PC-9 (cell line): Measurements from ENCODE around the gene UTP20. TPM values are rescaled to one million over a fixed set of nuclear protein-coding genes. Genes with fewer than 3 reads are reported as not detected.
"Not testable (repeated sequence)": the region's sequence is repeated elsewhere in the genome, so short reads cannot be mapped to it uniquely, and the experiment has no call there.

Source experiments
- BruUV-seq: library from RNA; stranded (reverse); fragments of 400-500 nt; replicated peaks from 2 replicates; lab custom pipeline; 2021; lab: Mats Ljungman, UMichigan
- CTCF ChIA-PET: fragments of 300-600 bp; sonication (Branson Sonifier 250); formaldehyde crosslinking; loops from one replicate; lab custom pipeline; 2022; ENCODE audit warnings: antibody characterized with exemption; lab: Charles Lee
- POLR2A ChIA-PET: fragments of 300-600 bp; sonication (Branson Sonifier 250); formaldehyde crosslinking; loops from one replicate; lab custom pipeline; 2022; ENCODE audit warnings: antibody characterized with exemption; ENCODE audit not compliant: unreplicated experiment; lab: Charles Lee
- DNase-seq, 2 experiments: peaks; one replicate each; pipeline versions ENCODE4 v3.0.0 to v3.0.0-alpha.2; 2015 to 2022; ENCODE audit warnings: mixed read lengths in 1 of 2
- H2AFZ ChIP-seq: fragments of 200-600 bp; sonication (generic); 2 replicates; pipeline ENCODE4 v1.8.1; 2017; ENCODE audit warnings: antibody characterized with exemption
- H3F3A ChIP-seq: fragments of 200-600 bp; sonication (generic); 2 replicates; pipeline ENCODE4 v1.8.1; 2017; ENCODE audit warnings: antibody characterized with exemption, mild to moderate bottlenecking, low read depth; ENCODE audit not compliant: insufficient read depth
- H3K27ac ChIP-seq: fragments of 200-600 bp; sonication (generic); 2 replicates; pipeline ENCODE4 v1.6.1; 2016; ENCODE audit warnings: mixed run types
- H3K27me3 ChIP-seq: fragments of 200-600 bp; sonication (generic); 2 replicates; pipeline ENCODE4 v1.6.1; 2016; ENCODE audit warnings: low read depth, mixed run types; ENCODE audit not compliant: insufficient read depth
- H3K36me3 ChIP-seq: fragments of 200-600 bp; sonication (generic); 2 replicates; pipeline ENCODE4 v1.6.1; 2016; ENCODE audit warnings: low read depth, mixed run types
- H3K4me1 ChIP-seq: fragments of 200-600 bp; sonication (generic); replicated peaks from 2 replicates; pipeline ENCODE4 v1.6.1; 2016; ENCODE audit warnings: mixed run types; ENCODE audit not compliant: insufficient read depth
- H3K4me2 ChIP-seq: fragments of 200-600 bp; sonication (generic); 2 replicates; pipeline ENCODE4 v1.6.1; 2017; ENCODE audit warnings: mixed run types
- H3K4me3 ChIP-seq: fragments of 200-600 bp; sonication (generic); 2 replicates; pipeline ENCODE4 v1.6.1; 2016; ENCODE audit warnings: mixed run types
- H3K79me2 ChIP-seq: fragments of 200-600 bp; sonication (generic); 2 replicates; pipeline ENCODE4 v1.6.1; 2017; ENCODE audit warnings: low read depth, mixed run types
- H3K9me2 ChIP-seq: fragments of 200-600 bp; sonication (generic); 2 replicates; pipeline ENCODE4 v1.8.1; 2017; ENCODE audit warnings: mild to moderate bottlenecking; ENCODE audit not compliant: insufficient read depth
- H3K9me3 ChIP-seq: fragments of 200-600 bp; sonication (generic); 2 replicates; pipeline ENCODE4 v1.8.1; 2016; ENCODE audit warnings: low read depth; ENCODE audit not compliant: insufficient read depth
- H4K20me1 ChIP-seq: fragments of 200-600 bp; sonication (generic); 2 replicates; pipeline ENCODE4 v1.8.1; 2017; ENCODE audit not compliant: insufficient read depth
- EZH2 ChIP-seq: fragments of 200-600 bp; sonication (generic); IDR thresholded peaks from 2 replicates; pipeline ENCODE4 v1.8.0; 2017; ENCODE audit warnings: antibody characterized with exemption, low read depth
- intact Hi-C: fragments of 100-400 bp; cut with micrococcal nuclease; formaldehyde crosslinking; loops from one replicate; pipeline ENCODE4 v1.10.0; 2022; ENCODE audit not compliant: unreplicated experiment
- total RNA-seq: library from RNA; stranded (reverse); gene quantifications from 2 replicates; pipeline ENCODE4 v1.2.3, GENCODE V29; 2021
- TF ChIP-seq, protein P1 (sequence below): fragments of 200-600 bp; sonication (generic); conservative IDR thresholded peaks from 2 replicates; pipeline ENCODE4 v1.6.1; 2017; ENCODE audit warnings: mixed run types, antibody characterized with exemption, mild to moderate bottlenecking, moderate library complexity

The UTP20 gene
- total RNA-seq, 1 experiment from 2014 or later: 14.1 TPM

DNA sequence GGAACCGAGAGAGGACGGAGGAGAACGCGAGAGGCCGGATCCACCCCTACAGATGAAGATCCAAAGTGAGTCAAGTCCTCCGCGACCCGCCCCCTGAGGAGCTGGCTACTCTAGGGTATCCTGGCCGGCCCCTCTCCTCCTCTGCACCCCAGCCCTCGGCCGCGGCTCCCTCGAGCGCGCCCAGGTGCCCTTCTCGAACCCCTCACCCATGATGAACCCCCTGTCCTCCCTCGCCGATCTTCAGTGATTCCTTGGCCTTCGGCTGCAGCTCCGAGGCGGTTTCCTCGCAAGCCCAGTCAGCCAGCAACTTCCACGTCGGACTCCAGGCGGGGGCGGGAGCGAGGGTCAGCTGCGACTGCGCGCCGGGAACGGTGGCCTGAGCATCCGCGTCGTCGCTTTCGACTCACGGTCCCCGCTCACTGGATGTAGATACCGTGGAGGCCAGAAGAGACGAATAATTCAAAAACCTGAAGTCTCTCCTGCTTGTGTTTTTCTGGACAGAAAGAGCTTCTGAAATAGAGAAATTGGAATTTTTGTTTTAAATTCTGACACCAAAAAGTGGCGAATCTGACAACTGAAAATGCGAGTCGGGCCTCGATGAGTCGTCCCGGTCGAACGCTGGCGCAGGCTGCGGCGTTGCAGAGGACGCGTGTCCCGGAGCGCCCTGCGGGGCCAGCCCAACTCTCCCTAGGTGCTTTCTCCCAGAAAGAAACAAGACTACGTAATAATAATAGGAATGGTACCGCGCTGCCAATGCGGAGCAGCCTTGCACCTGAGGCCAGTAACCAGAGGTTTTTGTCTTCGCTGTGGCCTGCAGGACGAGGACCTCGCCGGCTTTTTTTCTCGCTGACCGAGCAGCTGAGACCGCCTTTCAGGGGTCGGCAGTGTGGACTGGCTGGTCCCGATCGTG, 127.8 kb downstream of the UTP20 start, which contains the start of gene ARL1:
ARL1 (minus strand) TSS at position 337 of the 910 bp plus-strand sequence; CDS start at position 210, 127 bp downstream.
- Histone ChIP-seq H3K79me2 (peaks cover 47% of the 10 kb centered on the region), H2AFZ (peak within 1 kb of the TSS; percentile 97), H3K9me3 (no peaks in the 10 kb centered on the region), H3K4me2 (peak within 1 kb of the TSS; percentile 98), H3K36me3 (peaks cover 7% of the 10 kb centered on the region), H3K4me1 (peaks cover 26% of the 10 kb centered on the region), H3K27me3 (no peaks in the 10 kb centered on the region), H3K27ac (peak within 1 kb of the TSS; percentile 95), H3F3A (peaks cover 24% of the 10 kb centered on the region), H3K4me3 (peak within 1 kb of the TSS; percentile 100), H3K9me2 (no peaks in the 10 kb centered on the region), H4K20me1 (peaks cover 19% of the 10 kb centered on the region)
- BruUV-seq: no TSS peak
- intact Hi-C loops: loop anchor here (5.0 kb wide), 1 partner anchor 530 kb away; no protein-coding TSS in a partner anchor
- peak; percentile 72 to 81 for DNase-seq
- ChIA-PET POLR2A (interaction anchor here (0.6 to 0.7 kb wide), 2 partner anchors 22 to 128 kb away, joined by 4 to 6 read pairs; no protein-coding TSS in a partner anchor), CTCF (interaction anchor here (1.1 kb wide), 1 partner anchor 1403 kb away, joined by 4 read pairs; no protein-coding TSS in a partner anchor)
- TF ChIP-seq, protein P1, sequence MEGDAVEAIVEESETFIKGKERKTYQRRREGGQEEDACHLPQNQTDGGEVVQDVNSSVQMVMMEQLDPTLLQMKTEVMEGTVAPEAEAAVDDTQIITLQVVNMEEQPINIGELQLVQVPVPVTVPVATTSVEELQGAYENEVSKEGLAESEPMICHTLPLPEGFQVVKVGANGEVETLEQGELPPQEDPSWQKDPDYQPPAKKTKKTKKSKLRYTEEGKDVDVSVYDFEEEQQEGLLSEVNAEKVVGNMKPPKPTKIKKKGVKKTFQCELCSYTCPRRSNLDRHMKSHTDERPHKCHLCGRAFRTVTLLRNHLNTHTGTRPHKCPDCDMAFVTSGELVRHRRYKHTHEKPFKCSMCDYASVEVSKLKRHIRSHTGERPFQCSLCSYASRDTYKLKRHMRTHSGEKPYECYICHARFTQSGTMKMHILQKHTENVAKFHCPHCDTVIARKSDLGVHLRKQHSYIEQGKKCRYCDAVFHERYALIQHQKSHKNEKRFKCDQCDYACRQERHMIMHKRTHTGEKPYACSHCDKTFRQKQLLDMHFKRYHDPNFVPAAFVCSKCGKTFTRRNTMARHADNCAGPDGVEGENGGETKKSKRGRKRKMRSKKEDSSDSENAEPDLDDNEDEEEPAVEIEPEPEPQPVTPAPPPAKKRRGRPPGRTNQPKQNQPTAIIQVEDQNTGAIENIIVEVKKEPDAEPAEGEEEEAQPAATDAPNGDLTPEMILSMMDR: no peak
- no peak for TF ChIP-seq EZH2

DNA sequence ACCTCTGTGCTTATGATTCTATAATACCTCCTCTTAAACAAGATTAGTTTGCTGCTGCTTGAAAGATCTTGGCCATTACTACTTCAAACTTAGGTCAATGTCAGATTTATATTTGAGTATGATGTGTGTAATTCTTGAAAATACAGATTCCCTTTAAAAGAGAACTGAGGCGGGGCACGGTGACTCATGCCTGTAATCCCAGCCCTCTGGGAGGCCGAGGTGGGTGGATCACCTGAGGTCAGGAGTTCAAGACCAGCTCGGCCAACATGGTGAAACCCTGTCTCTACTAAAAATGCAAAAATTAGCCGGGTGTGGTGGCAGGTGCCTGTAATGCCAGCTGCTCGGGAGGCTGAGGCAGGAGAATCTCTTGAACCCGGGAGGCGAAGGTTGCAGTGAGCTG, 130.3 kb downstream of the UTP20 start:
- CTCF ChIA-PET, intact Hi-C loops, H3K9me2 ChIP-seq, POLR2A ChIA-PET, H3K36me3 ChIP-seq, H3K27me3 ChIP-seq, H4K20me1 ChIP-seq, BruUV-seq, DNase-seq, H3K4me3 ChIP-seq, H3K4me2 ChIP-seq, H2AFZ ChIP-seq, H3K9me3 ChIP-seq, H3K27ac ChIP-seq: not testable (repeated sequence)
- H3K4me1 ChIP-seq: peaks cover 26% of the 10 kb centered on the region
- peaks cover 29% of the 10 kb centered on the region for H3K79me2 ChIP-seq
- H3F3A ChIP-seq: peaks cover 24% of the 10 kb centered on the region

DNA sequence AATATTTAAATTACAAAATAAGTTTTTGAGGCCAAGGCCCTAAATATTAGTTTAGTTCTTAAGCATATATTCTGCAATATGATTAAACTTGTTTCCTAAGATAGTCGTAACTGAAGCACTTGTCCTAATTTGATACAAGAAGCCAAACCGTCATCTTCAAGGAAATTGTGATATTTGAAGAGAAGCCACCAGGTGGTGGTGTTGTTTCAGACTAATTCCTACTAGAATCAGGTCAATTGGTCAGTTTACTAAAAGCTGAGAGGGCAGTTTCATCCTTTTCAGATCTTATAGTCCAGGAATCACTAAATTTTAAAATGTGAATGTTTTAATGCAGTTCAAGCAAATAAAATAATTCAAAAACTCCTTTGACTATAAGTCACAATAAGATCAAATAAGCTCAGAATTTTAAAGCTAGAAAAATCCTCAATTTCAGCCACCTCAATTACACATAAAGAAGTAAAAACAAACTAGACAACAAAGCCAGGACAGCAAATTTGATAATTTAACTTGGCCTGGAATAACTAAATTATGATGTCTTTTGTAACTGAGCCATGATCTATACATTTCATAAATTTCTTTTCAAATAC, 134.7 kb downstream of the UTP20 start:
- no peak overlapping the region for H3K4me3 ChIP-seq
- H3K27ac ChIP-seq: no peak overlapping the region
- no peaks in the 10 kb centered on the region for H3K36me3 ChIP-seq
- H3K4me2 ChIP-seq: no peak overlapping the region
- no peak overlapping the region for H2AFZ ChIP-seq
- H3K27me3 ChIP-seq: no peaks in the 10 kb centered on the region
- 0 out of 2 replicates have a peak, but pooled peaks cover 3% of the 10 kb centered on the region for H3F3A ChIP-seq
- no peaks in the 10 kb centered on the region for H3K79me2 ChIP-seq
- peaks cover 8% of the 10 kb centered on the region for H3K4me1 ChIP-seq
- H4K20me1 ChIP-seq: no peaks in the 10 kb centered on the region
- TF ChIP-seq, protein P1: peak; percentile 76
- TF ChIP-seq EZH2: no peak
- H3K9me2 ChIP-seq: no peaks in the 10 kb centered on the region
- ChIA-PET CTCF (interaction anchor here (0.7 kb wide), 1 partner anchor 345 kb away, joined by 3 read pairs; no protein-coding TSS in a partner anchor), POLR2A (no interaction called here)
- intact Hi-C loops: loop anchor here (2.0 kb wide), 2 partner anchors 344 to 424 kb away; no protein-coding TSS in a partner anchor
- H3K9me3 ChIP-seq: no peaks in the 10 kb centered on the region
- no TSS peak for BruUV-seq
- DNase-seq: peak; percentile 29 to 62
